Measurements from ENCODE around the gene FBXO39.
"Not testable (repeated sequence)": the region's sequence is repeated elsewhere in the genome, so short reads cannot be mapped to it uniquely, and the experiment has no call there.

FBXO39 gene

GRCh38 chr17:6800422-6801027, 24.5 kb downstream of the FBXO39 start:
- TF ChIP-seq POLR2A (IDR thresholded peaks at IDR 0.05; ENCODE audit: low read depth, low read length) = no peak
- FAIRE-seq (no peak), DNase-seq (ENCODE audit: insufficient read length, low spot score) (no peak)

DNA sequence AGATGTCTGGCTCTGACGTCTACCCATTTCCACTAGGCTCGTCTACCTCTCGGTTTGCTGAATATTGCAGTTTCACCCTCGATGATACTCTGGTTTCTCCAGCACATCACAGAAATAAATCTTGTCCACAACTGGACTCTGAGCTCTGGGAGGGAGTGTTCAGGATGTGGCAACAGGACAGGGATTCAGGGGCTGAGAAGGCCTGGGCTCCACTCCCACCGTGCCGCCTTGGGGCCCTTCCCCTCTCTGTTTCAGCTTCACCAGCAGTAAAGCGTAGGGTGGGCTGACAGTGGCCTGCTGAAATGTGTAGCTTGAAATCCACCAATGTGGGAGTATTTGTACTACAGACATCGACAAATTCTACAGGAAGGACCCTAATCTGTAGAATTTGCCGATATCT, 35.5 kb downstream of the FBXO39 start:
- FAIRE-seq (no peak), DNase-seq (ENCODE audit: insufficient read length, low spot score) (no peak)
- no peak for TF ChIP-seq POLR2A (IDR thresholded peaks at IDR 0.05; ENCODE audit: low read depth, low read length)

GRCh38 chr17:6812295-6812694, 36.3 kb downstream of the FBXO39 start:
- TF ChIP-seq POLR2A (IDR thresholded peaks at IDR 0.05; ENCODE audit: low read depth, low read length) = no peak
- DNase-seq (ENCODE audit: insufficient read length, low spot score) (no peak), FAIRE-seq (no peak)

DNA sequence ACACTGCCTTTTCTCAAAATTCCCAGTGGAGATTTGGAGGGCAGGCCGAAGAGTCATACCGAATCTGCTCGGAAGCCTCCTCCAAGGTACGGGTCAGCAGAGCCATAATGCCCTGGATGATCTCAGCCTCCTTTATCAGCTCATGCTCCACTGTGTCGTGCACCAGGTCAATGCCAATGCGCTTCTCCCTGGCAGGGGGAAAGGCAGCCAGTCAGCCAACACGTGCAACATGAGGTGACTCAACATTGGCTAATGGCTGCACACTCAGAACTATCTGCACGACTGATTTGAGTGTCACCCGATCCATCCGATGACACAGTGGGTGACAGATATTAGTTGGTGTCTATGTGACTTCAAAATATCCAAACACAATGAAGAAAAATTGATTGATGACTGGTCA, 39.8 kb downstream of the FBXO39 start:
- DNase-seq (ENCODE audit: insufficient read length, low spot score) = no peak
- no peak for TF ChIP-seq POLR2A (IDR thresholded peaks at IDR 0.05; ENCODE audit: low read depth, low read length)
- no peak for FAIRE-seq

GRCh38 chr17:6816368-6816767, 40.4 kb downstream of the FBXO39 start:
- not testable (repeated sequence) for DNase-seq (ENCODE audit: insufficient read length, low spot score); FAIRE-seq

DNA sequence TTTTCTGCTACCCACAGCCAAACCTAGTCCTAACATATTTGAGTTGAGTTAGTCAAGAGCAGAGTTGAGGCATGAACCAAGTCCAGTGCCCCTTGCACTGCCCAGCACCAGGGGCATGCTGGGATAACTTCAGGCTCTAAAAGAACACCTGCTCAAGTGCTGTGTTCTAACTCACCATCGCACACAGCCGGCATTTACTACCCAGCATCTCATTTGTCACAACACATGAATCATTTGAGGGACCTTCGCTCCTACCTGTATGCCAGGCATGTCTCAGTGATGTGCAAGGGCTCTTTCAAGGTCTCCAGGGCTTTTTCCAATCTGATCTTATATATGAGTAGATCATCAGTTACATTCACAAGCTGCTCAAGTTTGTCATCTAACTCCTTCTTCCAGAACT, 42.9 kb downstream of the FBXO39 start:
- no peak for TF ChIP-seq POLR2A (IDR thresholded peaks at IDR 0.05; ENCODE audit: low read depth, low read length)
- no peak for FAIRE-seq
- DNase-seq (ENCODE audit: insufficient read length, low spot score) = no peak

- no peak for TF ChIP-seq POLR2A (IDR thresholded peaks at IDR 0.05; ENCODE audit: low read depth, low read length)
- FAIRE-seq = no peak
- DNase-seq (ENCODE audit: insufficient read length, low spot score) = peak; percentile 22
Observed at GRCh38 chr17:6823011-6823442, 47.0 kb downstream of the FBXO39 start.

DNA sequence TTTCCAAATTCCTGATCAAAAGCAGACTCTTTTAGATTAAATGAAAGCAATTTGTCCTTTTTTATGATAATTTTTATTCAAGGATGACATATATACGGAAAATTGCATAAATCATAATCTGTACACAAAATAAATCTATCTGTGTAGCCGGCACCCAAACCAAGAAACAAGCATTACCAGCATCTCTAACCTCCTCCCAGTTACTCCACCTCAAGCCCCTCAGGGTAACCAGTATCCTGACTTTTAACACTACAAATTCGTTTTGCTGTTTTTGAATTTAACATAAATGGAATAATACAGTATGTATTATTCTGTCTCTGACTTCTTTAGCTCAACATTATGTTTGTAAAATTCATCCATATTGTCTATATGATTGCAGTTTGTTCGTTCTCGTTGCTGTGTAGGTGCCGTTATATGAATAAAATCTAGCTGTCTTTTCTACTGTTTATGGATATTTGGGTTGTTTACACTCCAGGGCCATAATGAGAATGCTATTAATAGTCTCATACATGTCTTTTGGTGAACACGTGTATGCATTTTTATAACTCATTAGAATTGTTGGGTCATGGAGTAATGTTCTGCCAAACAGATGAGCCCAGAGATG, 54.5 kb downstream of the FBXO39 start:
- FAIRE-seq (no peak), DNase-seq (ENCODE audit: insufficient read length, low spot score) (no peak)
- TF ChIP-seq POLR2A (IDR thresholded peaks at IDR 0.05; ENCODE audit: low read depth, low read length) = no peak

- no peak for FAIRE-seq
- DNase-seq (ENCODE audit: insufficient read length, low spot score) = no peak
- TF ChIP-seq POLR2A (IDR thresholded peaks at IDR 0.05; ENCODE audit: low read depth, low read length) = no peak
Observed at GRCh38 chr17:6831661-6832263, 55.7 kb downstream of the FBXO39 start, which contains the start of gene TEKT1. TSS of gene TEKT1 (minus strand) at chr17:6831729. CDS start at chr17:6830376, 1,353 bp downstream.
